GM12878 (cell line): Measurements from ENCODE around the gene CXCL12. TPM values are rescaled to one million over a fixed set of nuclear protein-coding genes. Genes with fewer than 3 reads are reported as not detected.

Source experiments
- ATAC-seq: fragments of 200-7000 bp; cut with Tn5 transposase; 3 replicates; pipeline ENCODE4 v1.9.1; 2020; ENCODE audit warnings: mild to moderate bottlenecking, moderate library complexity
- BruUV-seq: library from RNA; stranded (reverse); fragments of 400-500 nt; replicated peaks from 2 replicates; lab custom pipeline; 2021; lab: Mats Ljungman, UMichigan
- CTCF ChIA-PET: fragments of 300-600 bp; sonication (Branson Sonifier 250); formaldehyde crosslinking; extraction: SDS; loops from one replicate; lab custom pipeline; 2021; ENCODE audit warnings: inconsistent platforms; lab: Yijun Ruan, JAX
- POLR2A ChIA-PET: fragments of 350-600 bp; formaldehyde crosslinking; extraction: SDS; loops from one replicate; lab custom pipeline; 2021; ENCODE audit warnings: inconsistent platforms; lab: Charles Lee
- RAD21 ChIA-PET: fragments of 300-600 bp; sonication (Branson Sonifier 250); formaldehyde crosslinking; loops from one replicate; lab custom pipeline; 2023; ENCODE audit warnings: antibody characterized with exemption; ENCODE audit not compliant: unreplicated experiment; lab: Charles Lee
- SMC1A ChIA-PET: fragments of 300-600 bp; sonication (Branson Sonifier 250); formaldehyde crosslinking; loops from one replicate; lab custom pipeline; 2023; ENCODE audit not compliant: unreplicated experiment, uncharacterized antibody; lab: Charles Lee
- DNase-seq: peaks from one replicate; pipeline ENCODE4 v3.0.0-alpha.2; 2011; ENCODE audit warnings: low read depth, low spot score
- FAIRE-seq: peaks from 3 replicates; lab custom pipeline; 2011; peaks lifted over from hg19 to GRCh38; lab: Jason Lieb, UNC
- H2AFZ ChIP-seq: 2 replicates; pipeline ENCODE4 v1.6.0; 2011; ENCODE audit warnings: low read depth, low read length, control low read depth; ENCODE audit not compliant: control insufficient read depth
- H3K27ac ChIP-seq: 2 replicates; pipeline ENCODE4 v1.5.1; 2011; ENCODE audit warnings: control low read depth; ENCODE audit not compliant: control insufficient read depth, insufficient read depth
- H3K27me3 ChIP-seq, 2 experiments: replicated peaks in 1 of 2; 2 replicates each; pipeline versions ENCODE4 v1.6.0 to v1.6.1; 2011; ENCODE audit warnings: low read length in 1 of 2; ENCODE audit not compliant: control insufficient read depth in 2 of 2, insufficient read depth in 2 of 2
- H3K36me3 ChIP-seq, 2 experiments: 2 replicates each; pipeline ENCODE4 v1.5.1; 2011; ENCODE audit warnings: low read length in 1 of 2; ENCODE audit not compliant: control insufficient read depth in 2 of 2, insufficient read depth in 2 of 2
- H3K4me1 ChIP-seq: 2 replicates; pipeline ENCODE4 v1.6.1; 2011; ENCODE audit warnings: mild to moderate bottlenecking, low read length, moderate library complexity, mixed read lengths; ENCODE audit not compliant: control insufficient read depth, insufficient read depth
- H3K4me2 ChIP-seq: 2 replicates; pipeline ENCODE4 v1.6.0; 2011; ENCODE audit warnings: control low read depth; ENCODE audit not compliant: control insufficient read depth, insufficient read depth
- H3K4me3 ChIP-seq: fragments of 200-600 bp; sonication (generic); 2 replicates; pipeline ENCODE4 v1.5.1; 2016
- H3K79me2 ChIP-seq: 2 replicates; pipeline ENCODE4 v1.6.0; 2011; ENCODE audit warnings: low read length; ENCODE audit not compliant: control insufficient read depth, insufficient read depth
- H3K9ac ChIP-seq: 2 replicates; pipeline ENCODE4 v1.8.0; 2011; ENCODE audit warnings: low read length, control low read depth, mixed read lengths; ENCODE audit not compliant: control insufficient read depth, insufficient read depth
- H3K9me3 ChIP-seq: replicated peaks from 3 replicates; pipeline ENCODE4 v1.5.1; 2011; ENCODE audit warnings: mild to moderate bottlenecking, low read length; ENCODE audit not compliant: control insufficient read depth, insufficient read depth
- H4K20me1 ChIP-seq: 2 replicates; pipeline ENCODE4 v1.6.0; 2011; ENCODE audit not compliant: control insufficient read depth, insufficient read depth
- CEBPB ChIP-seq, 2 experiments: fragments of 150-350 bp in 1 of 2; IDR thresholded peaks; 2 replicates each; pipeline ENCODE4 v1.6.1; 2012 to 2014; ENCODE audit warnings: low read depth in 2 of 2, low read length in 2 of 2, borderline replicate concordance in 1 of 2, inconsistent platforms in 1 of 2
- CREB1 ChIP-seq: IDR thresholded peaks from 2 replicates; pipeline ENCODE4 v1.6.1; 2012; ENCODE audit warnings: low read depth, mild to moderate bottlenecking, inconsistent platforms
- DPF2 ChIP-seq: fragments of 450-650 bp; IDR thresholded peaks from 2 replicates; pipeline ENCODE4 v1.6.1; 2017; ENCODE audit warnings: mild to moderate bottlenecking
- JUND ChIP-seq: IDR thresholded peaks from 2 replicates; pipeline ENCODE4 v1.6.1; 2012; ENCODE audit warnings: low read depth, mild to moderate bottlenecking, low read length, improper control_type of control experiment, moderate library complexity
- KDM1A ChIP-seq: fragments of 200-600 bp; sonication (generic); IDR thresholded peaks from 2 replicates; pipeline ENCODE4 v1.6.1; 2016; ENCODE audit warnings: borderline replicate concordance
- MXI1 ChIP-seq: fragments of 150-350 bp; IDR thresholded peaks from 2 replicates; pipeline ENCODE4 v1.6.1; 2011; ENCODE audit warnings: low read depth, mild to moderate bottlenecking, inconsistent platforms, low read length, improper control_type of control experiment
- MYC ChIP-seq: IDR thresholded peaks from 2 replicates; pipeline ENCODE4 v1.6.1; 2011; ENCODE audit warnings: mild to moderate bottlenecking, low read length, moderate library complexity, inconsistent platforms; ENCODE audit not compliant: insufficient read depth, insufficient replicate concordance, insufficient read length, severe bottlenecking
- NR2C2 ChIP-seq: IDR thresholded peaks from 2 replicates; pipeline ENCODE4 v1.6.1; 2011; ENCODE audit warnings: borderline replicate concordance, low read depth; ENCODE audit not compliant: control insufficient read depth, insufficient read length
- POLR2AphosphoS5 ChIP-seq: IDR thresholded peaks from 2 replicates; pipeline ENCODE4 v1.6.1; 2011; ENCODE audit warnings: mild to moderate bottlenecking, low read length, inconsistent platforms
- RAD21 ChIP-seq: IDR thresholded peaks from 2 replicates; pipeline ENCODE4 v1.6.1; 2011; ENCODE audit warnings: mild to moderate bottlenecking, low read depth, low read length, moderate library complexity; ENCODE audit not compliant: insufficient read depth
- TARDBP ChIP-seq: IDR thresholded peaks from 2 replicates; pipeline ENCODE4 v1.6.1; 2016; ENCODE audit warnings: borderline replicate concordance
- WGBS: methylation state at CpG from one replicate; pipeline ENCODE4 v1.1.6; 2016; ENCODE audit warnings: low lambda C conversion rate; ENCODE audit not compliant: insufficient replicate concordance, insufficient coverage; ENCODE audit errors: missing lambda C conversion rate; 5-methylcytosine and 5-hydroxymethylcytosine counted together
- in situ Hi-C: fragments of 300-500 bp; cut with MboI; formaldehyde crosslinking; loops from 9 replicates; pipeline ENCODE4 v1.14.3; 2018; ENCODE audit warnings: mixed read lengths
- intact Hi-C: fragments of 100-400 bp; cut with micrococcal nuclease; formaldehyde crosslinking; loops from one replicate; pipeline ENCODE4 v1.14.2; 2022; ENCODE audit not compliant: unreplicated experiment
- polyA plus RNA-seq, 11 experiments: library from polyadenylated mRNA; depleted of rRNA in 4 of 11; unstranded in 6 of 11; stranded (reverse) in 5 of 11; fragments of >200 nt; fragmentation: Nextera tagmentation in 4 of 11; fragmentation: Illumina TruSeq in 1 of 11; extraction: Ambion mirVana in 4 of 11; extraction: Trizol in 1 of 11; gene quantifications; 1 replicate in 1 of 11; 2 replicates in 10 of 11; pipeline versions ENCODE4 v1.2.1 to v1.2.3, GENCODE V29; 2011 to 2016; ENCODE audit warnings: inconsistent platforms in 2 of 11, missing spikeins in 2 of 11, low read depth in 1 of 11
- total RNA-seq, 4 experiments: library from RNA; depleted of rRNA in 3 of 4; stranded (reverse); fragments of >200 nt in 3 of 4; fragmentation: Illumina TruSeq in 1 of 4; extraction: Trizol in 1 of 4; gene quantifications; 2 replicates each; pipeline versions ENCODE4 v1.2.1 to v1.2.3, GENCODE V29; 2013 to 2021
- TF ChIP-seq, protein P1 (sequence below): IDR thresholded peaks from 2 replicates; pipeline ENCODE4 v1.6.1; 2012; ENCODE audit warnings: low read depth, low read length, improper control_type of control experiment

The CXCL12 gene
- total and polyA plus RNA-seq, 10 of the 15 experiments (the other 5 are each of a cell fraction or from before 2014, with no cell fraction given), result 0.03 to 4.5 (median 0.53) TPM

DNA sequence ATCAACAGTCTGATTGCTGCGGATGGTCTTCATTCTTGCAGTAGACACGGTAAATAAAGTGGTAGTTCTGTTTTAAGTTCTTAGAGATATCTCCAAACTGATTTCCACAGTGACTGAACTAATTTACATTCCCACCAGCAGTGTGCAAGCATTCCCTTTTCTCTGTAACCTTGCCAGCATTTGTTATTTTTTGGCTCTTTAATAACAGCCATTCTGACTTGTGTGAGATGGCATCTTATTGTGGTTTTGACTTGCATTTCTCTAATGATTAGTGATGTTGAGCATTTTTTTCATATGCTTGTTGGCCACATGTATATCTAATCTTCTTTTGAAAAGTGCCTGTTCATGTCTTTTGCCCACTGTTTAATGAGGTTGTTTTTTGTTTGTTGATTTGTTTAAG, 30.2 kb upstream of the CXCL12 start:
- ATAC-seq (no peak), DNase-seq (no peak), FAIRE-seq (no peak)
- POLR2A ChIA-PET, result no interaction called here
- Histone ChIP-seq H3K27me3 (no peaks in the 10 kb centered on the region; a peak in 1 of 4 replicates), H2AFZ (no peak overlapping the region), H3K9ac (no peak overlapping the region), H4K20me1 (no peaks in the 10 kb centered on the region), H3K79me2 (no peaks in the 10 kb centered on the region), H3K4me2 (no peak overlapping the region), H3K4me3 (no peak overlapping the region), H3K9me3 (no peaks in the 10 kb centered on the region; the same call in 2 of the 3 replicates), H3K27ac (no peak overlapping the region), H3K36me3 (no peaks in the 10 kb centered on the region), H3K4me1 (no peaks in the 10 kb centered on the region)
- WGBS, result 57% methylated on average over 2 of the region's 2 CpGs
- intact Hi-C loops (no loop called here), in situ Hi-C loops (loop anchor here (25.0 kb wide), 1 partner anchor 97 kb away; no protein-coding TSS in a partner anchor)
- SMC1A ChIA-PET, result no interaction called here
- RAD21 ChIA-PET, result no interaction called here
- BruUV-seq, result no TSS peak
- CTCF ChIA-PET, result interaction anchor here (1.0 kb wide), 1 partner anchor 14 kb away, joined by 3 read pairs; no protein-coding TSS in a partner anchor
- no peak for TF ChIP-seq MXI1
- no peak for TF ChIP-seq DPF2
- TF ChIP-seq RAD21, result no peak
- TF ChIP-seq JUND, result no peak
- TF ChIP-seq, protein P1, sequence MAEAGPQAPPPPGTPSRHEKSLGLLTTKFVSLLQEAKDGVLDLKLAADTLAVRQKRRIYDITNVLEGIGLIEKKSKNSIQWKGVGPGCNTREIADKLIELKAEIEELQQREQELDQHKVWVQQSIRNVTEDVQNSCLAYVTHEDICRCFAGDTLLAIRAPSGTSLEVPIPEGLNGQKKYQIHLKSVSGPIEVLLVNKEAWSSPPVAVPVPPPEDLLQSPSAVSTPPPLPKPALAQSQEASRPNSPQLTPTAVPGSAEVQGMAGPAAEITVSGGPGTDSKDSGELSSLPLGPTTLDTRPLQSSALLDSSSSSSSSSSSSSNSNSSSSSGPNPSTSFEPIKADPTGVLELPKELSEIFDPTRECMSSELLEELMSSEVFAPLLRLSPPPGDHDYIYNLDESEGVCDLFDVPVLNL, result no peak
- no peak for TF ChIP-seq NR2C2
- TF ChIP-seq MYC, result no peak
- no peak for TF ChIP-seq CEBPB (IDR thresholded peaks at IDR 0.05; ENCODE audit: borderline replicate concordance in 1 of 2, low read depth in 2 of 2, low read length in 2 of 2)
- TF ChIP-seq KDM1A, result no peak
- no peak for TF ChIP-seq CREB1
- TF ChIP-seq POLR2AphosphoS5, result no peak
- TF ChIP-seq TARDBP, result no peak
